Type B pancreatic cell (in vitro differentiated cells): ENCODE measurements around the gene CDC23. TPM values are rescaled to one million over a fixed set of nuclear protein-coding genes. Genes with fewer than 3 reads are reported as not detected.
A peak's percentile ranks its signal among the peaks of the same experiment; 100 is the strongest.

Source experiments
- DNase-seq: peaks from one replicate; pipeline ENCODE4 v3.0.0; 2021; ENCODE audit warnings: mixed read lengths; ENCODE audit not compliant: unreplicated experiment; ENCODE audit errors: extremely low spot score
- H3K27ac Mint-ChIP-seq: 2 replicates; pipeline ENCODE4 v1.8.0; 2021; ENCODE audit warnings: mild to moderate bottlenecking, mixed read lengths
- H3K27me3 Mint-ChIP-seq: 2 replicates; pipeline ENCODE4 v1.8.0; 2021; ENCODE audit warnings: mixed read lengths
- H3K36me3 Mint-ChIP-seq: 2 replicates; pipeline ENCODE4 v1.8.0; 2021; ENCODE audit warnings: mixed read lengths
- H3K4me1 Mint-ChIP-seq: one replicate; pipeline ENCODE4 v1.8.0; 2021; ENCODE audit warnings: mixed read lengths; ENCODE audit not compliant: unreplicated experiment
- H3K4me3 Mint-ChIP-seq: 2 replicates; pipeline ENCODE4 v1.8.0; 2021; ENCODE audit warnings: mild to moderate bottlenecking, mixed read lengths
- H3K9me3 Mint-ChIP-seq: 2 replicates; pipeline ENCODE4 v1.8.0; 2021; ENCODE audit warnings: mixed read lengths
- total RNA-seq: library from RNA; stranded (reverse); gene quantifications from 2 replicates; pipeline ENCODE4 v1.2.1, GENCODE V29; 2021; ENCODE audit warnings: low replicate concordance
- TF ChIP-seq, protein P1 (sequence below): fragments of 200-600 bp; sonication (generic); conservative IDR thresholded peaks from 2 replicates; pipeline ENCODE4 v1.5.0; 2021; ENCODE audit warnings: antibody characterized with exemption, mild to moderate bottlenecking

Gene CDC23
- total RNA-seq, 1 donor from 2014 or later, result 41.6 TPM

- no peak overlapping the region for H3K4me3 Mint-ChIP-seq
- H3K27me3 Mint-ChIP-seq, result no peaks in the 10 kb centered on the region
- peaks cover 13% of the 10 kb centered on the region for H3K36me3 Mint-ChIP-seq
Measured at GRCh38 chr5:138192826-138193225, 20.3 kb downstream of the CDC23 start.

GRCh38 chr5:138188626-138189025 is 24.5 kb downstream of the CDC23 start:
- no peak for DNase-seq
- no peaks in the 10 kb centered on the region for H3K4me1 Mint-ChIP-seq
- H3K36me3 Mint-ChIP-seq, result peaks cover 8% of the 10 kb centered on the region
- peak overlapping the region; percentile 30 for H3K27ac Mint-ChIP-seq
- TF ChIP-seq, protein P1, sequence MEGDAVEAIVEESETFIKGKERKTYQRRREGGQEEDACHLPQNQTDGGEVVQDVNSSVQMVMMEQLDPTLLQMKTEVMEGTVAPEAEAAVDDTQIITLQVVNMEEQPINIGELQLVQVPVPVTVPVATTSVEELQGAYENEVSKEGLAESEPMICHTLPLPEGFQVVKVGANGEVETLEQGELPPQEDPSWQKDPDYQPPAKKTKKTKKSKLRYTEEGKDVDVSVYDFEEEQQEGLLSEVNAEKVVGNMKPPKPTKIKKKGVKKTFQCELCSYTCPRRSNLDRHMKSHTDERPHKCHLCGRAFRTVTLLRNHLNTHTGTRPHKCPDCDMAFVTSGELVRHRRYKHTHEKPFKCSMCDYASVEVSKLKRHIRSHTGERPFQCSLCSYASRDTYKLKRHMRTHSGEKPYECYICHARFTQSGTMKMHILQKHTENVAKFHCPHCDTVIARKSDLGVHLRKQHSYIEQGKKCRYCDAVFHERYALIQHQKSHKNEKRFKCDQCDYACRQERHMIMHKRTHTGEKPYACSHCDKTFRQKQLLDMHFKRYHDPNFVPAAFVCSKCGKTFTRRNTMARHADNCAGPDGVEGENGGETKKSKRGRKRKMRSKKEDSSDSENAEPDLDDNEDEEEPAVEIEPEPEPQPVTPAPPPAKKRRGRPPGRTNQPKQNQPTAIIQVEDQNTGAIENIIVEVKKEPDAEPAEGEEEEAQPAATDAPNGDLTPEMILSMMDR, result no peak
- H3K9me3 Mint-ChIP-seq, result no peaks in the 10 kb centered on the region
- H3K4me3 Mint-ChIP-seq, result no peak overlapping the region
- no peaks in the 10 kb centered on the region for H3K27me3 Mint-ChIP-seq

More at GRCh38 chr5:138192826-138193225, 20.3 kb downstream of the CDC23 start:
- DNase-seq, result no peak
- Mint-ChIP-seq H3K27ac (no peak overlapping the region), H3K9me3 (no peaks in the 10 kb centered on the region), H3K4me1 (no peaks in the 10 kb centered on the region)
- TF ChIP-seq, protein P1, result no peak

DNA sequence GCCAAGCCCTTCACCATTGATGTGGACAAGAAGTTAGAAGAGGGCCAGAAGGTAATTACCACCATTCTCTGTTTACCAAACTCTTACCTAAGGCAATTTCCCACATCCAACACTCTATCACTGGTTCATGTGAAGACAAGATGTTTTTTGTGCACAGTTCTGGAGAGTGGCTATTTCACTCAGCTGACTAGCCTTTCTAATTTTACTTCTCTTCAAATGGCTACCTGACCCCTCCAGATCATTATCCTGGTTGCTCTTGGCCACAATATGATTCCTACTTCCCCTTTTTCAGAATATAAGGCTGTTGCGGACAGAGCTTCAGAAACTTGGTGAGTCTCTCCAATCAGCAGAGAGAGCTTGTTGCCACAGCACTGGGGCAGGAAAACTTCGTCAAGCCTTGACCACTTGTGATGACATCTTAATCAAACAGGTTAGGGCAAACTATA is 27.1 kb downstream of the CDC23 start:
- H3K27me3 Mint-ChIP-seq, result no peaks in the 10 kb centered on the region
- no peak overlapping the region for H3K27ac Mint-ChIP-seq
- no peaks in the 10 kb centered on the region for H3K4me1 Mint-ChIP-seq
- H3K4me3 Mint-ChIP-seq, result no peak overlapping the region
- H3K36me3 Mint-ChIP-seq, result peaks cover 12% of the 10 kb centered on the region
- H3K9me3 Mint-ChIP-seq, result no peaks in the 10 kb centered on the region
- TF ChIP-seq, protein P1, result no peak
- no peak for DNase-seq

DNA sequence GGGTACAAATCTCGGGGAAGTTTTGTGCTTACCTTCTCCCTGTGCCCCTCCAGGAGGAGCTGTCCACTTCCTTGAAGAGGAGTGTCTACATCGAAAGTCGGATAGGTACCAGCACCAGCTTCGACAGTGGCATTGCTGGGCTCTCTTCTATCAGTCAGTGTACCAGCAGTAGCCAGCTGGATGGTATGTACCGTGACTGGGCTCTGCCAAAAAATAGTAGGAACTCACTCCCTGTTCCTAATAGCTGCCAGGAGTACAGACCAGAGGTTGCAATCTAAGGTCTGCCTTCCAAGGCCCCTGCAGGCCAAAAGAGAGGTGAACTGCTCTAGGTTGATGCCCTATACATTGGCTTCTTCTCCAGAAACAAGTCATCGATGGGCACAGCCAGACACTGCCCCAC is 30.3 kb downstream of the CDC23 start:
- Mint-ChIP-seq H3K4me3 (no peak overlapping the region), H3K27ac (no peak overlapping the region), H3K27me3 (no peaks in the 10 kb centered on the region), H3K4me1 (peaks cover 9% of the 10 kb centered on the region), H3K36me3 (peaks cover 7% of the 10 kb centered on the region), H3K9me3 (no peaks in the 10 kb centered on the region)
- no peak for DNase-seq
- TF ChIP-seq, protein P1, result no peak

- peaks cover 4% of the 10 kb centered on the region for H3K36me3 Mint-ChIP-seq
- H3K4me1 Mint-ChIP-seq, result peaks cover 13% of the 10 kb centered on the region
- no peaks in the 10 kb centered on the region for H3K9me3 Mint-ChIP-seq
- no peak overlapping the region for H3K4me3 Mint-ChIP-seq
- no peak overlapping the region for H3K27ac Mint-ChIP-seq
- TF ChIP-seq, protein P1, result no peak
- no peaks in the 10 kb centered on the region for H3K27me3 Mint-ChIP-seq
- DNase-seq, result no peak
Measured at GRCh38 chr5:138180841-138181240, 32.3 kb downstream of the CDC23 start.
